Colonic mucosa (tissue), 4 donors: ENCODE measurements around the gene TAMM41. TPM values are rescaled to one million over a fixed set of nuclear protein-coding genes. Genes with fewer than 3 reads are reported as not detected.

ENCODE experiments used
- DNase-seq: peaks from one replicate; pipeline ENCODE4 v3.0.0-alpha.2; 2020
- H3K27ac ChIP-seq: fragments of 200-600 bp; one replicate; pipeline ENCODE4 v1.8.0; 2021
- H3K27me3 ChIP-seq: fragments of 200-600 bp; one replicate; pipeline ENCODE4 v1.8.0; 2021
- H3K36me3 ChIP-seq: fragments of 200-600 bp; one replicate; pipeline ENCODE4 v1.8.0; 2021
- H3K4me1 ChIP-seq: fragments of 200-600 bp; one replicate; pipeline ENCODE4 v1.8.0; 2021; ENCODE audit warnings: mild to moderate bottlenecking
- H3K4me3 ChIP-seq: fragments of 200-600 bp; one replicate; pipeline ENCODE4 v1.8.0; 2021
- H3K9ac ChIP-seq, 2 donors: one replicate each; pipeline ENCODE4 v1.7.0; 2013; ENCODE audit warnings: control low read depth in 2 of 2, low read depth in 2 of 2, low read length in 2 of 2
- H3K9me3 ChIP-seq: fragments of 200-600 bp; one replicate; pipeline ENCODE4 v1.8.0; 2021
- intact Hi-C: fragments of 100-400 bp; cut with DNase I; formaldehyde crosslinking; loops from one replicate; pipeline ENCODE4 v1.14.1; 2022
- total RNA-seq, 2 donors: library from RNA; stranded (reverse); fragmentation: NEBNext Ultra II Directional in 1 of 2; extraction: Animal tissue kit (Norgen Biotek cat#: 25700) in 1 of 2; gene quantifications; one replicate each; pipeline ENCODE4 v1.2.1, GENCODE V29; 2021
- TF ChIP-seq, protein P1 (sequence below): fragments of 200-600 bp; IDR thresholded peaks from one replicate; pipeline ENCODE4 v1.8.0; 2022; ENCODE audit warnings: antibody characterized with exemption, mild to moderate bottlenecking
- donor health status: healthy.
- donor health status: DM: no; HTN: no; CAD: no.
- donor health status: DM: no; HTN: no; CAD: no.

Gene TAMM41
- total RNA-seq, 2 donors from 2014 or later, result 12.7 to 20.5 TPM

DNA sequence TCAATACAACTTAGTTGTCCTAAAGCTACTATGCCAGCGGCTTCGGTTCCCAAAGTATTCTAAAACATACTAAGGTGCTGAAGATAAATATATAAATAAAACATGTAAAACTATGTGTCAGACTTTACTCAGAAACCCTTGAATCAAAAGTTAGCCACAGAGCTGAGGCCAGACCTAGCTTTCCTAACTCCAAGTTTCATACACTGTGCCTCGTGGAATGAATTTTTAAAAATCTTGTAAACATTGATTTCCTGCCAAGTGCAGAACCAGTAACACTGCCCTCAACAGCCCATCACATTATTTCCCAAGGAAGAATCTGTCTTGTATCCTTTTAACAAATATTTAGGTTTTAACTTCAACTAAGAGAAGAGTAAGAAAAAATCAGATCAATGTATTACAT, 36.4 kb downstream of the TAMM41 start:
- TF ChIP-seq, protein P1, sequence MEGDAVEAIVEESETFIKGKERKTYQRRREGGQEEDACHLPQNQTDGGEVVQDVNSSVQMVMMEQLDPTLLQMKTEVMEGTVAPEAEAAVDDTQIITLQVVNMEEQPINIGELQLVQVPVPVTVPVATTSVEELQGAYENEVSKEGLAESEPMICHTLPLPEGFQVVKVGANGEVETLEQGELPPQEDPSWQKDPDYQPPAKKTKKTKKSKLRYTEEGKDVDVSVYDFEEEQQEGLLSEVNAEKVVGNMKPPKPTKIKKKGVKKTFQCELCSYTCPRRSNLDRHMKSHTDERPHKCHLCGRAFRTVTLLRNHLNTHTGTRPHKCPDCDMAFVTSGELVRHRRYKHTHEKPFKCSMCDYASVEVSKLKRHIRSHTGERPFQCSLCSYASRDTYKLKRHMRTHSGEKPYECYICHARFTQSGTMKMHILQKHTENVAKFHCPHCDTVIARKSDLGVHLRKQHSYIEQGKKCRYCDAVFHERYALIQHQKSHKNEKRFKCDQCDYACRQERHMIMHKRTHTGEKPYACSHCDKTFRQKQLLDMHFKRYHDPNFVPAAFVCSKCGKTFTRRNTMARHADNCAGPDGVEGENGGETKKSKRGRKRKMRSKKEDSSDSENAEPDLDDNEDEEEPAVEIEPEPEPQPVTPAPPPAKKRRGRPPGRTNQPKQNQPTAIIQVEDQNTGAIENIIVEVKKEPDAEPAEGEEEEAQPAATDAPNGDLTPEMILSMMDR, result no peak
- Histone ChIP-seq H3K27ac (no peak overlapping the region), H3K4me3 (no peak overlapping the region), H3K9ac (no peak overlapping the region), H3K36me3 (no peaks in the 10 kb centered on the region), H3K4me1 (no peaks in the 10 kb centered on the region), H3K9me3 (no peaks in the 10 kb centered on the region), H3K27me3 (no peaks in the 10 kb centered on the region)
- no peak for DNase-seq
- intact Hi-C loops, result no loop called here

DNA sequence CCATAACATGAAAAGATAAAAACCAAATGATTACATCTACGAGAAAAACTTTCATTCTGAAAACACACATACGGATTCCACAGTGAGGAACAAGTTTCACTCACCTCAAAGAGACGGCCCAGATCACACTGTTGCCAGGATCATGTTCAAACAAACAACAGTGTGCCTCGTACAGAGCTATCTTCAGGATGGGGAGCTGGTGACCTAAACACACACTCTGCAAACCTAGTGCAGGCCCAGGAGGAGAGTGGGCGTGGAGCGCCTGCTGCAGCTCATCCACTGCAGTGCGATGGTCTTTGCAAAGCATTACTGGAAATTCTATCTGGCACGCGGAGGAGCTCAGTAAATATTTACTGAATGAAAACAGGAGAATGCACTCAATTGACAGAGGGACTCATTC, 38.5 kb downstream of the TAMM41 start:
- intact Hi-C loops, result loop anchor here (5.0 to 10.0 kb wide), 2 partner anchors 153 to 436 kb away; no protein-coding TSS in a partner anchor
- Histone ChIP-seq H3K9ac (no peak overlapping the region), H3K36me3 (no peaks in the 10 kb centered on the region), H3K9me3 (no peaks in the 10 kb centered on the region), H3K27ac (no peak overlapping the region), H3K4me3 (no peak overlapping the region), H3K27me3 (no peaks in the 10 kb centered on the region), H3K4me1 (no peaks in the 10 kb centered on the region)
- TF ChIP-seq, protein P1, result no peak
- DNase-seq, result peak; percentile 25

DNA sequence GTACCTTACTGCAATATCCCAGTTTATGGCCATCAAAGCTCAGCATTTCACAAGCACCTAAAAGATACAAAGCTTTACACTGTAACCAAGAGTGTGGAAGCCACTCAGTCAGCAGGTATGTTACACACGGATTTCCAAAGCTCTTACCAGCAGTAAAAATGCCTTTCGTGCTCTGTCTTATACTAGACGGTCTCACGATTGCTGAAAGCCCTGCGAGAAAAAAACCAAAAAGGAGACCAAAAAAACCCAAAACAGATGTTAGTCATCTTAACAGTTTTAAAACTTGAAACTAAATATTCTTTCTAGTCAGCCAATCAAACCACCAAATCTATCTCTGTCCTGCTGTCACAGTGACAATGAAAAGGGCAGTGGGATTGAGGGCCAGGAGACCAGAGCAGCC, 39.0 kb downstream of the TAMM41 start:
- Histone ChIP-seq H3K4me3 (no peak overlapping the region), H3K27me3 (no peaks in the 10 kb centered on the region), H3K4me1 (no peaks in the 10 kb centered on the region), H3K9ac (peak overlapping the region in 1 of 2 donors; percentile 2), H3K27ac (peak overlapping the region; percentile 38), H3K36me3 (no peaks in the 10 kb centered on the region), H3K9me3 (no peaks in the 10 kb centered on the region)
- DNase-seq, result no peak
- TF ChIP-seq, protein P1, result no peak
- intact Hi-C loops, result loop anchor here (5.0 to 10.0 kb wide), 2 partner anchors 153 to 435 kb away; no protein-coding TSS in a partner anchor

DNA sequence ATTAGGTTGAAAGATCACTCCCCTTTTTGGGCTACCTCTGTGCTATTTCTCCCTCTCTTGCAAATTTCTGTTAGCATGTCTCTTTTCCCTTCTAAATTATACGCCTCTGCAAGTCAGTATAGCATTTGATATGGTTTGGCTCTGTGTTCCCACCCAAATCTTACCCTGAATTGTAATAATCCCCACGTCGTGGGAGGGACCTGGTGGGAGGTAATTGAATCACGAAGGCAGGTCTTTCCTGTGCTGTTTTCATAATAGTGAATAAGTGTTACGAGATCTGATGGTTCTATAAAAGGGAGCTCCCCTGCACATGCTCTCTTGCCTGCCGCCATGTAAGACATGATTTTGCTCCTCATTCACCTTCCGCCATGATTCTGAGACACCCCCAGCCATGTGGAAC, 41.0 kb downstream of the TAMM41 start:
- intact Hi-C loops, result loop anchor here (5.0 to 10.0 kb wide), 2 partner anchors 151 to 433 kb away; no protein-coding TSS in a partner anchor
- no peak for DNase-seq
- no peak overlapping the region for H3K27ac ChIP-seq
- H3K4me3 ChIP-seq, result no peak overlapping the region
- H3K27me3 ChIP-seq, result no peaks in the 10 kb centered on the region
- TF ChIP-seq, protein P1, result no peak
- no peak overlapping the region for H3K9ac ChIP-seq
- H3K4me1 ChIP-seq, result no peaks in the 10 kb centered on the region
- H3K36me3 ChIP-seq, result no peaks in the 10 kb centered on the region
- H3K9me3 ChIP-seq, result no peaks in the 10 kb centered on the region

DNA sequence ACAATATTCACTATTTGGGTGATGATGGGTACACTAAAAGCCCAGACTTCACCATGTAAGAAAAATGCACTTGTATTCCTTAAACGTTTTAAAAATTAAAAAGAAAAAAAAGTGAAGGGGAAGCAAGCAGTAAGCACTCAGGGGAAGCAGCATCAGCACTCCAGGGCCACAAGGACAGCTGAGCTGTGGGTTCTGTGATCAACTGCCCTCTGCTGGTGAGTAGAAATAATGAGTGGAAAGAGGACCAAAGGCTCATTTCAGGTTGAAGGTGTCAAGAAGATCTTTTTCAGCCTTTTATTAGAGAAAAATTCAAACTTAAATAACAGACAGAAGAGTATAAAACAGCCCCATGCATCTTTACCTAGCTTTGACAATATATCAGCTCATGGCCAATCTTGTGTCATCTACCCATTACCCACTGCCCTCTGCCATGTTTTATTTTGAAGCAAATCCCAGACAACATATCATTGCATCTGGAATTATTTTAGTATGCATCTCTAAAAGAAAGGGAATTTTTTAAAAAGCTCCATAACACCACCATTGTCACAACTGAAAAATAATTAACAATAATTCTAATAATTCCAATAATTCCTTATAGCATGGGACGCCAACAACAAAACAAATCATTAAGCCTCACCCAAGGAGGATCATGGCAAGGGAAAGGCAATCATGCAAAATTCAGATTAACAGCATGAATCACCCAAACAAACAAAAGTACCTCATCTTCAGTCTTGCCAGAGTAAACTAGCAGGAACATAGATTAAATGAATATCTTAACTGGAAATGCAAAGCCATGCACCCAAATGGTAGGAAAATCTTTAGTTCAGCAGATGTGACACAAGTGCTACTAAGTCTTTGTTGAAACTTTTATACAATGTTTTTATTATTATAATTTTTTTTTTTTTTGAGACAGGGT, 42.5 kb downstream of the TAMM41 start:
- TF ChIP-seq, protein P1, result peak; percentile 67
- no peaks in the 10 kb centered on the region for H3K36me3 ChIP-seq

More for the DNA sequence above, 42.5 kb downstream of the TAMM41 start:
- Histone ChIP-seq H3K4me1 (no peaks in the 10 kb centered on the region), H3K9ac (no peak overlapping the region), H3K27ac (no peak overlapping the region), H3K4me3 (no peak overlapping the region), H3K9me3 (no peaks in the 10 kb centered on the region), H3K27me3 (no peaks in the 10 kb centered on the region)
- peak; percentile 39 for DNase-seq
- intact Hi-C loops, result loop anchor here (10.0 kb wide), 1 partner anchor 149 kb away; no protein-coding TSS in a partner anchor
